Panc1 (cell line): ENCODE measurements around the gene FGF2. TPM values are rescaled to one million over a fixed set of nuclear protein-coding genes. Genes with fewer than 3 reads are reported as not detected.

Experiments used
- ATAC-seq: fragments of 200-7000 bp; cut with Tn5 transposase; 2 replicates; pipeline ENCODE4 v1.9.1; 2020; ENCODE audit warnings: mild to moderate bottlenecking, moderate library complexity
- BruUV-seq: library from RNA; stranded (reverse); fragments of 400-500 nt; replicated peaks from 2 replicates; lab custom pipeline; 2021; lab: Mats Ljungman, UMichigan
- CTCF ChIA-PET: fragments of 300-600 bp; sonication (Branson Sonifier 250); formaldehyde crosslinking; loops from one replicate; lab custom pipeline; 2022; ENCODE audit warnings: antibody characterized with exemption; lab: Charles Lee
- POLR2A ChIA-PET: fragments of 300-600 bp; sonication (Branson Sonifier 250); formaldehyde crosslinking; loops from one replicate; lab custom pipeline; 2022; ENCODE audit warnings: antibody characterized with exemption; lab: Charles Lee
- DNase-seq: peaks from one replicate; pipeline ENCODE4 v3.0.0-alpha.2; 2010; ENCODE audit warnings: low read depth, low spot score
- H3K27ac ChIP-seq: 2 replicates; pipeline ENCODE4 v1.5.1; 2011; ENCODE audit warnings: mild to moderate bottlenecking, low read length, inconsistent platforms
- H3K27me3 ChIP-seq: fragments of 200-500 bp; sonication (Bioruptor generic); 2 replicates; pipeline ENCODE4 v1.6.0; 2014; ENCODE audit warnings: low read length, inconsistent platforms; ENCODE audit not compliant: control insufficient read depth, insufficient read depth
- H3K36me3 ChIP-seq: fragments of 200-500 bp; sonication (Bioruptor generic); 2 replicates; pipeline ENCODE4 v1.5.1; 2014; ENCODE audit warnings: inconsistent platforms, mild to moderate bottlenecking, low read length, moderate library complexity; ENCODE audit not compliant: control insufficient read depth, insufficient read depth
- H3K4me1 ChIP-seq: 2 replicates; pipeline ENCODE4 v1.5.1; 2011; ENCODE audit warnings: inconsistent platforms, mild to moderate bottlenecking, low read length, moderate library complexity; ENCODE audit not compliant: control insufficient read depth, insufficient read depth
- H3K4me3 ChIP-seq, 2 experiments: 2 replicates each; pipeline ENCODE4 v1.5.1; 2011 to 2012; ENCODE audit warnings: low read depth in 2 of 2, low read length in 2 of 2, mild to moderate bottlenecking in 2 of 2, inconsistent platforms in 1 of 2, moderate library complexity in 1 of 2
- H3K9me3 ChIP-seq: fragments of 200-500 bp; sonication (Bioruptor generic); 2 replicates; pipeline ENCODE4 v1.5.1; 2014; ENCODE audit warnings: low read depth, mild to moderate bottlenecking, inconsistent platforms, low read length, moderate library complexity; ENCODE audit not compliant: control insufficient read depth, insufficient read depth
- CTCF ChIP-seq: fragments of 450-650 bp; IDR thresholded peaks from 2 replicates; pipeline ENCODE4 v1.5.1; 2017; ENCODE audit warnings: mild to moderate bottlenecking
- POLR2AphosphoS5 ChIP-seq: IDR thresholded peaks from 2 replicates; pipeline ENCODE4 v1.6.1; 2012; ENCODE audit warnings: mild to moderate bottlenecking, low read depth, low read length, moderate library complexity
- REST ChIP-seq, 2 experiments: IDR thresholded peaks; 2 replicates each; pipeline ENCODE4 v1.6.1; 2011 to 2012; ENCODE audit warnings: low read depth in 2 of 2, control low read depth in 1 of 2, low read length in 1 of 2, mild to moderate bottlenecking in 1 of 2, moderate library complexity in 1 of 2; ENCODE audit not compliant: insufficient read depth in 1 of 2
- SIN3A ChIP-seq: IDR thresholded peaks from 2 replicates; pipeline ENCODE4 v1.6.1; 2012; ENCODE audit warnings: low read depth, mild to moderate bottlenecking, low read length, moderate library complexity, borderline replicate concordance; ENCODE audit not compliant: insufficient read depth
- TCF7L2 ChIP-seq: IDR thresholded peaks from 2 replicates; pipeline ENCODE4 v1.6.1; 2011; ENCODE audit warnings: mild to moderate bottlenecking, low read depth, low read length, inconsistent platforms
- in situ Hi-C: cut with HindIII; loops from 2 replicates; pipeline ENCODE4 v1.10.0; 2016; ENCODE audit warnings: low sequenced_read_pairs, low pct_unique_long_range_greater_than_20kb
- intact Hi-C: fragments of 100-400 bp; cut with micrococcal nuclease; formaldehyde crosslinking; loops from one replicate; pipeline ENCODE4 v1.10.0; 2022; ENCODE audit not compliant: unreplicated experiment
- total RNA-seq: library from RNA; stranded (reverse); gene quantifications from one replicate; pipeline ENCODE4 v1.2.1, GENCODE V29; 2021; ENCODE audit not compliant: unreplicated experiment

FGF2 gene
- total RNA-seq, 1 experiment from 2014 or later: 21.7 TPM

GRCh38 chr4:122900314-122900713 lies 73.7 kb downstream of the FGF2 start:
- in situ Hi-C loops: no loop called here
- no TSS peak for BruUV-seq
- CTCF ChIA-PET: no interaction called here

GRCh38 chr4:122901247-122902010 lies 74.8 kb downstream of the FGF2 start:
- no peaks in the 10 kb centered on the region for H3K9me3 ChIP-seq
- BruUV-seq: no TSS peak
- POLR2A ChIA-PET: no interaction called here
- intact Hi-C loops (no loop called here), in situ Hi-C loops (no loop called here)
- no peak overlapping the region for H3K4me3 ChIP-seq
- no peak for TF ChIP-seq SIN3A
- TF ChIP-seq REST (IDR thresholded peaks at IDR 0.05; ENCODE audit: insufficient read depth in 1 of 2, low read depth in 2 of 2, low read length in 1 of 2): no peak
- no peak for TF ChIP-seq POLR2AphosphoS5
- no peak for TF ChIP-seq CTCF
- TF ChIP-seq TCF7L2: no peak
- no peak for DNase-seq
- H3K27me3 ChIP-seq: no peaks in the 10 kb centered on the region
- CTCF ChIA-PET: no interaction called here
- H3K36me3 ChIP-seq: no peaks in the 10 kb centered on the region; the same call in none of the 2 replicates
- H3K4me1 ChIP-seq: peaks cover 23% of the 10 kb centered on the region
- no peak for ATAC-seq
- peak overlapping the region; percentile 61; the same call in 1 of the 2 replicates for H3K27ac ChIP-seq

More at GRCh38 chr4:122900314-122900713, 73.7 kb downstream of the FGF2 start:
- POLR2A ChIA-PET: no interaction called here
- no peak for TF ChIP-seq CTCF
- no peak for TF ChIP-seq TCF7L2
- no peak for TF ChIP-seq SIN3A
- TF ChIP-seq REST (IDR thresholded peaks at IDR 0.05; ENCODE audit: insufficient read depth in 1 of 2, low read depth in 2 of 2, low read length in 1 of 2): no peak
- no peak for TF ChIP-seq POLR2AphosphoS5
- intact Hi-C loops: no loop called here
- H3K36me3 ChIP-seq: no peaks in the 10 kb centered on the region; the same call in none of the 2 replicates
- no peak overlapping the region for H3K4me3 ChIP-seq
- H3K27me3 ChIP-seq: no peaks in the 10 kb centered on the region
- H3K9me3 ChIP-seq: no peaks in the 10 kb centered on the region
- peaks cover 33% of the 10 kb centered on the region for H3K4me1 ChIP-seq
- DNase-seq: no peak
- no peak for ATAC-seq
- peak overlapping the region; percentile 46; the same call in 1 of the 2 replicates for H3K27ac ChIP-seq
